OCI-LY1 (cell line): ENCODE data around the gene MED7.

Experiments
- H2AFZ ChIP-seq: fragments of 200-600 bp; sonication (generic), shearing (Covaris generic); 2 replicates; pipeline ENCODE4 v1.6.0; 2014; ENCODE audit warnings: antibody characterized with exemption, mild to moderate bottlenecking, low read length
- H3F3A ChIP-seq: fragments of 200-600 bp; sonication (generic), shearing (Covaris generic); 2 replicates; pipeline ENCODE4 v1.6.0; 2014; ENCODE audit warnings: mild to moderate bottlenecking, antibody characterized with exemption, low read length, moderate library complexity; ENCODE audit not compliant: insufficient read depth
- H3K27ac ChIP-seq: fragments of 200-600 bp; sonication (generic); 2 replicates; pipeline ENCODE4 v1.5.1; 2014; ENCODE audit warnings: low read length, mixed run types, mild to moderate bottlenecking, low read depth; ENCODE audit not compliant: poor library complexity, severe bottlenecking
- H3K27me3 ChIP-seq: fragments of 200-600 bp; sonication (generic); 2 replicates; pipeline ENCODE4 v1.6.0; 2014; ENCODE audit warnings: antibody characterized with exemption, mild to moderate bottlenecking, low read length, moderate library complexity; ENCODE audit not compliant: insufficient read depth
- H3K36me3 ChIP-seq: fragments of 200-600 bp; sonication (generic); 2 replicates; pipeline ENCODE4 v1.6.1; 2014; ENCODE audit warnings: mild to moderate bottlenecking, antibody characterized with exemption, low read length, moderate library complexity, mixed read lengths; ENCODE audit not compliant: insufficient read depth
- H3K4me1 ChIP-seq: fragments of 200-600 bp; sonication (generic); 2 replicates; pipeline ENCODE4 v1.5.1; 2014; ENCODE audit warnings: mild to moderate bottlenecking, low read length, moderate library complexity; ENCODE audit not compliant: insufficient read depth, severe bottlenecking
- H3K4me2 ChIP-seq: fragments of 200-600 bp; sonication (generic), shearing (Covaris generic); 2 replicates; pipeline ENCODE4 v1.6.1; 2014; ENCODE audit warnings: low read length
- H3K4me3 ChIP-seq: fragments of 200-600 bp; sonication (generic); 2 replicates; pipeline ENCODE4 v1.5.1; 2014; ENCODE audit warnings: low read length, low read depth, mild to moderate bottlenecking, mixed read lengths; ENCODE audit not compliant: poor library complexity, severe bottlenecking
- H3K79me2 ChIP-seq: fragments of 200-600 bp; shearing (Covaris generic); 2 replicates; pipeline ENCODE4 v1.6.1; 2016; ENCODE audit warnings: mixed run types, low read length, mixed read lengths; ENCODE audit not compliant: insufficient read depth
- H3K9ac ChIP-seq: fragments of 200-600 bp; sonication (generic), shearing (Covaris generic); 2 replicates; pipeline ENCODE4 v1.6.1; 2014; ENCODE audit warnings: mild to moderate bottlenecking, low read length, mixed read lengths
- H3K9me2 ChIP-seq: fragments of 200-600 bp; sonication (generic), shearing (Covaris generic); 2 replicates; pipeline ENCODE4 v1.6.1; 2014; ENCODE audit warnings: low read depth, mild to moderate bottlenecking, low read length, mixed read lengths
- H3K9me3 ChIP-seq: fragments of 200-600 bp; shearing (Covaris generic); 2 replicates; pipeline ENCODE4 v1.6.1; 2014; ENCODE audit warnings: low read length, mixed read lengths
- H4K20me1 ChIP-seq: fragments of 200-600 bp; sonication (generic), shearing (Covaris generic); 2 replicates; pipeline ENCODE4 v1.6.0; 2016; ENCODE audit warnings: mild to moderate bottlenecking, low read length; ENCODE audit not compliant: insufficient read depth
- CTCF ChIP-seq: fragments of 200-600 bp; sonication (generic), shearing (Covaris generic); IDR thresholded peaks from 2 replicates; pipeline ENCODE4 v1.5.1; 2017; ENCODE audit warnings: mild to moderate bottlenecking, antibody characterized with exemption, low read length, moderate library complexity, mixed read lengths
- EZH2 ChIP-seq: fragments of 200-600 bp; sonication (generic), shearing (Covaris generic); IDR thresholded peaks from 2 replicates; pipeline ENCODE4 v1.8.0; 2017; ENCODE audit warnings: borderline replicate concordance, mixed run types, mild to moderate bottlenecking, antibody characterized with exemption, low read length, moderate library complexity, mixed read lengths

MED7 gene

GRCh38 chr5:157155297-157155696 lies 12.6 kb upstream of the MED7 start:
- Histone ChIP-seq H3K9me3 (0 out of 2 replicates have a peak, but pooled peaks cover 4% of the 10 kb centered on the region), H3K4me2 (no peak overlapping the region), H3K27me3 (no peaks in the 10 kb centered on the region), H3F3A (no peaks in the 10 kb centered on the region), H2AFZ (no peak overlapping the region), H3K4me1 (peaks cover 5% of the 10 kb centered on the region), H4K20me1 (no peaks in the 10 kb centered on the region), H3K9me2 (no peaks in the 10 kb centered on the region), H3K4me3 (no peak overlapping the region), H3K79me2 (no peaks in the 10 kb centered on the region), H3K9ac (no peak overlapping the region), H3K27ac (no peak overlapping the region), H3K36me3 (no peaks in the 10 kb centered on the region; the same call in 1 of the 2 replicates)
- TF ChIP-seq CTCF (no peak), EZH2 (no peak)

- H3K36me3 ChIP-seq = no peaks in the 10 kb centered on the region
- H4K20me1 ChIP-seq = no peaks in the 10 kb centered on the region
- TF ChIP-seq EZH2 (no peak), CTCF (no peak)
Observed at GRCh38 chr5:157150995-157151394, 8.3 kb upstream of the MED7 start.

GRCh38 chr5:157148734-157149615 lies 6.3 kb upstream of the MED7 start:
- Histone ChIP-seq H3K36me3 (no peaks in the 10 kb centered on the region), H3K9ac (peak overlapping the region; percentile 26; the same call in 1 of the 2 replicates), H3F3A (no peaks in the 10 kb centered on the region), H3K27ac (no peak overlapping the region), H3K9me2 (no peaks in the 10 kb centered on the region), H3K9me3 (no peaks in the 10 kb centered on the region), H4K20me1 (no peaks in the 10 kb centered on the region), H3K4me2 (peak overlapping the region; percentile 32; the same call in 1 of the 2 replicates), H3K79me2 (no peaks in the 10 kb centered on the region), H3K4me1 (peaks cover 21% of the 10 kb centered on the region), H2AFZ (no peak overlapping the region), H3K4me3 (no peak overlapping the region), H3K27me3 (no peaks in the 10 kb centered on the region)
- TF ChIP-seq CTCF (peak; percentile 85), EZH2 (no peak)

More at GRCh38 chr5:157150995-157151394, 8.3 kb upstream of the MED7 start:
- H3K4me3 ChIP-seq = no peak overlapping the region
- no peaks in the 10 kb centered on the region for H3K9me2 ChIP-seq
- H3K9ac ChIP-seq = no peak overlapping the region
- H3K4me2 ChIP-seq = no peak overlapping the region
- no peaks in the 10 kb centered on the region for H3K79me2 ChIP-seq
- no peak overlapping the region for H3K27ac ChIP-seq
- H2AFZ ChIP-seq = no peak overlapping the region
- H3K9me3 ChIP-seq = 0 out of 2 replicates have a peak, but pooled peaks cover 3% of the 10 kb centered on the region
- peaks cover 21% of the 10 kb centered on the region for H3K4me1 ChIP-seq
- no peaks in the 10 kb centered on the region for H3K27me3 ChIP-seq
- no peaks in the 10 kb centered on the region for H3F3A ChIP-seq
